Right cardiac atrium (tissue), 5 donors: ENCODE measurements around the gene PHF21B. TPM values are rescaled to one million over a fixed set of nuclear protein-coding genes. Genes with fewer than 3 reads are reported as not detected.

Experiments used
- ATAC-seq, 2 donors: fragments of 200-7000 bp; cut with Tn5 transposase; one replicate each; pipeline versions ENCODE4 v1.8.0 to v1.9.1; 2020; ENCODE audit warnings: moderate library complexity in 2 of 2, mild to moderate bottlenecking in 1 of 2
- DNase-seq, 3 donors: peaks; one replicate each; pipeline ENCODE4 v3.0.0-alpha.2; 2020
- H3K27ac ChIP-seq: one replicate; pipeline ENCODE4 v1.5.1; 2013; ENCODE audit warnings: mild to moderate bottlenecking, low read length, control low read depth, moderate library complexity
- H3K27me3 ChIP-seq: one replicate; pipeline ENCODE4 v1.6.1; 2013; ENCODE audit not compliant: control insufficient read depth, insufficient read depth
- H3K4me1 ChIP-seq: one replicate; pipeline ENCODE4 v1.6.1; 2013; ENCODE audit warnings: low read length; ENCODE audit not compliant: control insufficient read depth, insufficient read depth
- H3K4me3 ChIP-seq: one replicate; pipeline ENCODE4 v1.5.1; 2013; ENCODE audit warnings: low read length, control low read depth
- H3K9me3 ChIP-seq: one replicate; pipeline ENCODE4 v1.6.1; 2013; ENCODE audit warnings: low read length; ENCODE audit not compliant: control insufficient read depth
- WGBS: extraction: QIAGEN DNeasy Blood & Tissue Kit; methylation state at CpG from one replicate; pipeline ENCODE4 v1.1.7; 2013; 5-methylcytosine and 5-hydroxymethylcytosine counted together
- intact Hi-C, 4 donors: fragments of 100-400 bp; cut with DNase I; formaldehyde crosslinking; loops; one replicate each; pipeline versions ENCODE4 v1.11.0 to v1.14.0; 2022 to 2023
- polyA plus RNA-seq: library from polyadenylated mRNA; stranded (reverse); fragments of 200-250 nt; gene quantifications from one replicate; pipeline ENCODE4 v1.2.3, GENCODE V29; 2013
- total RNA-seq, 4 donors: library from RNA; stranded (reverse); fragmentation: NEBNext Ultra II Directional; extraction: Animal tissue kit (Norgen Biotek cat#: 25700); gene quantifications; one replicate each; pipeline ENCODE4 v1.2.1, GENCODE V29; 2021
- donor health status: healthy with polysubstance abuse.
- donor health status: DM: no; HTN: yes; CAD: no.
- donor health status: DM: no; HTN: no; CAD: no.
- donor health status: DM: no; HTN: yes; CAD: no; lungs with severe emphysema.
- donor health status: DM: yes; HTN: yes; CAD: no.

The PHF21B gene
- total and polyA plus RNA-seq, 5 donors, result 0.50 to 1.9 (median 1.3) TPM

GRCh38 chr22:45014654-45015053 is 4.8 kb upstream of the PHF21B start:
- no peak overlapping the region for H3K4me3 ChIP-seq
- no peaks in the 10 kb centered on the region for H3K27me3 ChIP-seq
- ATAC-seq (no peak), DNase-seq (no peak)
- H3K27ac ChIP-seq, result no peak overlapping the region
- intact Hi-C loops, result no loop called here
- 50% methylated on average over 4 of the region's 4 CpGs for WGBS
- H3K9me3 ChIP-seq, result no peaks in the 10 kb centered on the region
- no peaks in the 10 kb centered on the region for H3K4me1 ChIP-seq

GRCh38 chr22:45013138-45013537 is 3.3 kb upstream of the PHF21B start:
- Histone ChIP-seq H3K4me3 (no peak overlapping the region), H3K4me1 (no peaks in the 10 kb centered on the region), H3K27ac (no peak overlapping the region), H3K9me3 (no peaks in the 10 kb centered on the region), H3K27me3 (no peaks in the 10 kb centered on the region)
- no peak for DNase-seq
- no peak for ATAC-seq
- 84% methylated on average over 5 of the region's 5 CpGs for WGBS
- intact Hi-C loops, result no loop called here

- 4% methylated on average over 17 of the region's 17 CpGs for WGBS
- no peak for DNase-seq
- no peaks in the 10 kb centered on the region for H3K27me3 ChIP-seq
- no peaks in the 10 kb centered on the region for H3K4me1 ChIP-seq
- no peak for ATAC-seq
- H3K4me3 ChIP-seq, result peak overlapping the region; percentile 90
- no peaks in the 10 kb centered on the region for H3K9me3 ChIP-seq
- H3K27ac ChIP-seq, result peak overlapping the region; percentile 8
- intact Hi-C loops, result no loop called here
These were observed 711 bp upstream of the PHF21B start for GRCh38 chr22:45010532-45010900.

- no peaks in the 10 kb centered on the region for H3K9me3 ChIP-seq
- DNase-seq, result no peak
- H3K27ac ChIP-seq, result no peak overlapping the region
- intact Hi-C loops, result no loop called here
- ATAC-seq, result no peak
- WGBS, result under 1% methylated on average over 90 of the region's 90 CpGs
- H3K27me3 ChIP-seq, result no peaks in the 10 kb centered on the region
- H3K4me3 ChIP-seq, result peak overlapping the region; percentile 90
- H3K4me1 ChIP-seq, result no peaks in the 10 kb centered on the region
These were observed 827 bp downstream of the PHF21B start for GRCh38 chr22:45008751-45009605.

DNA sequence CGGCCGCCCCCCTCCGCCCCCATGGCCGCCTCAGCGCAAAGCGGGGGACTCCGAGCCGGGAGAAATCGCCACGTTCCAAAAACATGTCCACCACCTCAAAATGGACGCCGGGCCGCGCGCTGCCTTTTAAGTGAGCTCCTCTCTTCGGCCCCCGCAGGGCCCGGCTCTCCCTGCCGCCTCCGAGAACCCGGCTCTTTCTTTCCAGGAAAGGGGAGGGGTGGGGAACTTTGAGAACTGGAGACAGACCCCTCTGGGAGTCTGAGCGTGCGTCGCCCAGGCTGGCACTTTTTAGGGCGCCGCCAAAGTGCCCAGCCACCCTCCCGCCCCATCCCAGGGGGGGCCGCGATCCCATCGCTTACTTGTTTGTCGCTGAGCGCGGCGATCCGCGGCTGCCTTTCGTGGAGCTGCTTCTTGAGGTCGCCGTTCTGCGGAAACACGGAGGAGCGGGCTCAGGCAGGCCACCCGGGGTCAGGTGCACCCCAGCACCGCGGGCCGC is 1.6 kb downstream of the PHF21B start:
- intact Hi-C loops, result no loop called here
- ATAC-seq (no peak), DNase-seq (peak in 1 of 3 donors; percentile 70)
- H3K27ac ChIP-seq, result no peak overlapping the region
- WGBS, result under 1% methylated on average over 46 of the region's 46 CpGs
- peak overlapping the region; percentile 90 for H3K4me3 ChIP-seq
- H3K4me1 ChIP-seq, result no peaks in the 10 kb centered on the region
- no peaks in the 10 kb centered on the region for H3K9me3 ChIP-seq
- no peaks in the 10 kb centered on the region for H3K27me3 ChIP-seq

DNA sequence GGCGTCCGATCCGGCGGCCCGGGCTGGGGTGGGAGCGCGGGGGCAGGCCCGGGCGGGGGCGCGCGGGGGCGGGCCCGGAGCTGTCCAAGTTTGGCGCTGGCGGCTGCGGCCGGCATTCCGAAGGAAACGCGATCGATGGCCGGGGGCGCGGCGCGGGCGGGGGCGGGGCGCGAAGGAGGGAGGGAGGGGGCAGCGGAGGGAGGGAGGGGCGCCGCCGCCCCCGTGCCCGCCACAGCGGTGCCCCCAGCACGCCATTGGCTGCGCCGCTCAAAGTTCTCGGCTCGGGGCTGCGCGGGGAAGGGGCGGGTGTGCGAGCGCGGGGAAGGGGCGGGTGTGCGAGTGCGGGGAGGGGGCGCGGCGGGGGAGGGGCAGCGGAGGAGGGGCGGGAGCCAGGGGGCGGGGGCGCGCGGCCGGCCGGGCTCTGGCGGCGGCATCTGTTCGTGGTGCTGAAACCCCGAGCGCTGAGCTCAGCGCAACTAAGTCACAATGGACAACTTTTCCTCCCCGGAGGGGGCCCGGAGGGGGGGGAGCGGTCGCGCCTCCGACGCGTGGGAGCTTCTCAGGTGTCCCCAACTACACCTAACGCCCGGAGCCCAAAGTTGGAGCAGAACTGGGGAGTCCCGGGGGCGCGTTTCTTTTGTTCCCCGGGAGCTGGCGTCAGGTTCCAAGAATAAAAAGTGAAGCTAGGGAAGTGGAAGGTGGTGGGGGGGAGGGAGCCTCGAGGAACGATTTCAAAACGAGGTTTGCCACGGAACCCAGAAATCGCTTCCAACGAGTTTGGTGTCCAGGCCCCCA is 2.2 kb downstream of the PHF21B start:
- peak overlapping the region; percentile 90 for H3K4me3 ChIP-seq
- peak; percentile 51 to 81 (median 80) for DNase-seq
- no peaks in the 10 kb centered on the region for H3K9me3 ChIP-seq
- no peaks in the 10 kb centered on the region for H3K4me1 ChIP-seq
- 1% methylated on average over 77 of the region's 90 CpGs for WGBS
- no peaks in the 10 kb centered on the region for H3K27me3 ChIP-seq
- peak; percentile 38 to 54 for ATAC-seq
- intact Hi-C loops, result no loop called here
- peak overlapping the region; percentile 3 for H3K27ac ChIP-seq

- intact Hi-C loops, result no loop called here
- H3K27me3 ChIP-seq, result no peaks in the 10 kb centered on the region
- H3K4me1 ChIP-seq, result no peaks in the 10 kb centered on the region
- peak overlapping the region; percentile 90 for H3K4me3 ChIP-seq
- no peaks in the 10 kb centered on the region for H3K9me3 ChIP-seq
- under 1% methylated on average over 44 of the region's 44 CpGs for WGBS
- ATAC-seq, result peak; percentile 47 to 57
- H3K27ac ChIP-seq, result peak overlapping the region; percentile 3
- peak; percentile 34 to 84 (median 84) for DNase-seq
These were observed 2.8 kb downstream of the PHF21B start for GRCh38 chr22:45006964-45007390.

- Histone ChIP-seq H3K4me3 (peak overlapping the region; percentile 90), H3K27me3 (no peaks in the 10 kb centered on the region), H3K4me1 (no peaks in the 10 kb centered on the region), H3K27ac (no peak overlapping the region), H3K9me3 (no peaks in the 10 kb centered on the region)
- ATAC-seq (no peak), DNase-seq (no peak)
- intact Hi-C loops, result no loop called here
- 4% methylated on average over 21 of the region's 21 CpGs for whole genome bisulfite sequencing
These were observed 3.5 kb downstream of the PHF21B start for GRCh38 chr22:45006111-45006963.

DNA sequence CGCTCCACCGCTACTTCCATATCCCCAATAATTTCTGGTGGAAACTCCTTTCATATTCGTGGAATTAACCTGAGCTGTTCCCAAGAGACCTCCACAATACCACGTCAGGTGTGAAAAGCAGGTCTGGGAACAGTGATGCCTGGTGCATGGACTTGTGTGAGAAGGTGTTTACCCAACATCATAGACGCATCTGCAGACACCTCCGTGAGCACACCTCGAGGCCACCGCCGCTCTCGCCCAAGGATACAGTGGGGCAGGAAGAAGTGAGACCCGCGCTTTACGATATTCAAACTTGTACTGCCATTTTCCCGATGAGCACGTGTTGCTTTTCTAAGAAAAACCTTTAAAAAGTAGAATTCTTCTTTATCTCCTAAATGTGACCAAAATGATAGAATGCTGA is 8.2 kb downstream of the PHF21B start:
- Histone ChIP-seq H3K27ac (no peak overlapping the region), H3K4me1 (no peaks in the 10 kb centered on the region), H3K9me3 (no peaks in the 10 kb centered on the region), H3K4me3 (no peak overlapping the region), H3K27me3 (no peaks in the 10 kb centered on the region)
- 93% methylated on average over 15 of the region's 15 CpGs for WGBS
- ATAC-seq (no peak), DNase-seq (no peak)
- intact Hi-C loops, result no loop called here

- ATAC-seq (no peak), DNase-seq (no peak)
- WGBS, result 92% methylated on average over 14 of the region's 14 CpGs
- H3K4me1 ChIP-seq, result no peaks in the 10 kb centered on the region
- no peak overlapping the region for H3K4me3 ChIP-seq
- H3K27me3 ChIP-seq, result no peaks in the 10 kb centered on the region
- no peak overlapping the region for H3K27ac ChIP-seq
- intact Hi-C loops, result no loop called here
- H3K9me3 ChIP-seq, result no peaks in the 10 kb centered on the region
These were observed 9.5 kb downstream of the PHF21B start for GRCh38 chr22:45000330-45000729.
